ENCODE results near the gene ZCCHC24. TPM values are rescaled to one million over a fixed set of nuclear protein-coding genes. Genes with fewer than 3 reads are reported as not detected.

Gene ZCCHC24
- total RNA-seq (2021; fragmentation: NEBNext Ultra II Directional; extraction: Animal tissue kit (Norgen Biotek cat#: 25700)) (6.2 and 6.9 TPM in 2 replicates), polyA plus RNA-seq (2011; rRNA removed) (3.9 and 5.8 TPM in 2 replicates), polyA minus RNA-seq (2011; rRNA and poly(A)+ RNA removed) (3.4 and 3.7 TPM in 2 replicates)
- 4.1 TPM for polyA plus RNA-seq (2011; cell fraction: cytosol; rRNA removed)
- polyA plus RNA-seq (2011; cell fraction: nucleus; rRNA removed) = 4.5 TPM
- polyA plus RNA-seq (2012, experiment 1 of 2) = 3.1 to 4.4 TPM (median 4.3 TPM) in 4 replicates
- polyA plus RNA-seq (2012, experiment 2 of 2) = 3.8 TPM
- polyA plus RNA-seq (2013, experiment 1 of 2) = 3.6 TPM
- 3.8 TPM for polyA plus RNA-seq (2013, experiment 2 of 2)
- 4.0 TPM for polyA minus RNA-seq (2011; cell fraction: cytosol; rRNA and poly(A)+ RNA removed)
- polyA minus RNA-seq (2011; cell fraction: nucleus; rRNA and poly(A)+ RNA removed) = 3.2 TPM
- long read RNA-seq, experiment 1, partial matches to known transcripts = 0 of 8 reads
- long read RNA-seq, experiment 1, other reads (novel, unspliced or antisense) = 8 of 8 reads
- long read RNA-seq, experiment 2, partial matches to known transcripts = 0 of 2 reads
- long read RNA-seq, experiment 2, other reads (novel, unspliced or antisense) = 2 of 2 reads

DNA sequence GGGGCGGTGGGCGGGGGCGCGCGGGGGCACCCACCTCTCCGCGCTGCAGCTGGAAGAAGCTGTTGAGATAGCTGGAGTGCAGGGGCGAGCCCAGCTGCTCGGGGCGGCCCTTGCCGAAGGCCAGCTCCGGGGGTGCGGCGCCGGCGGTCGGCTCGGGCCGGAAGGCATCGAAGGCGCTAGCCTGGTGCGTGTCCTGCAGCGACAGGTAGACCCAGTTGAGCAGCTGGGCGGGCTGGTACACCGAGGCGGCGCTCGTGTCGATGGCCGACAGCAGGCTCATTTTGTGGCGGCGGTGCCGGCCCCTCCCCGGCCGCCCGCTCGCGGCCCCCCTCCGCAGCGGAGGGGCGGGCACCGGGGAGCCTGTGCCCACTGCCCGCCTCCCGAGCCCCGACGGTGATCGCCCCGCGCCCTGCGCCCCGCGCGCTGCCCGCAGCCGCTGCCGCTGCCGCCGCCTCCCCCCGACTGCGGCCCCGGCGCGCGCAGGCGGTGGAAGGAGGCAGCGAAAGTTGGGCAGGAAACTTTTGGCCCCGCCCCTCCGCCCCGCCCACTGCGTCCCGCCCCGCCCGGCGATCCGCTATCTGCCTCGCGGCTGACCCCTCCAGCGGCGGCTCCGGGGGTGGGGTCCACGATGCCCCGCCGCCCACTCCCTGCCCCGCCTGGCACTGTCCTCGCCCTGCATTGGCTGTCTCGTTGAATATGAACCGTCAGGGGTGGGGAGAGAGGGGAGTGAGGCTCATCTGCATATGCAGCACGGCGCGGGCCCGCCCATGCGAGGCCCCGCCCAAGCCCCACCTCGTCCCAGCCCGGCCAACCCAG is at the start of gene ZCCHC24:
Gene ZCCHC24, minus strand, starts transcription at position 464 of the 816 bp plus-strand sequence. Its CDS starts 184 bp downstream, at position 280.
- Histone ChIP-seq H3K27me3 (replicated peaks in 1 of 4; ENCODE audit: control insufficient read depth in 3 of 4, extremely low read depth in 1 of 4, insufficient read depth in 3 of 4, low read length in 3 of 4) (peaks cover 0 to 44% (median 30%) of the 10 kb centered on the region in 4 experiments; a peak in 6 of 7 replicates), H3K79me2 (ENCODE audit: control insufficient read depth in 1 of 2, insufficient read depth in 2 of 2, low read length in 2 of 2) (no peaks in the 10 kb centered on the region), H3K79me1 (ENCODE audit: low read depth, low read length) (no peaks in the 10 kb centered on the region), H3K4me2 (ENCODE audit: insufficient read depth in 1 of 2, low read depth in 2 of 2, low read length in 2 of 2) (peak within 1 kb of the TSS; percentile 83 to 94), H2BK12ac (ENCODE audit: low read depth, low read length) (peak within 1 kb of the TSS; percentile 95; the same call in 1 of the 2 replicates), H3K27ac (ENCODE audit: low read depth, low read length) (no peak within 1 kb of the TSS), H3K36me3 (ENCODE audit: control insufficient read depth in 2 of 4, insufficient read depth in 4 of 4, low read length in 3 of 4) (no peaks in the 10 kb centered on the region), H2BK20ac (ENCODE audit: low read length) (no peak within 1 kb of the TSS), H2BK120ac (replicated peaks; ENCODE audit: low read depth, low read length) (no peak within 1 kb of the TSS), H4K91ac (replicated peaks; ENCODE audit: insufficient read length, low read length) (peak within 1 kb of the TSS; percentile 11), H4K5ac (ENCODE audit: insufficient read length, low read depth, low read length) (no peak within 1 kb of the TSS), H2BK5ac (ENCODE audit: low read depth, low read length) (no peak within 1 kb of the TSS), H4K20me1 (replicated peaks in 1 of 2; ENCODE audit: control insufficient read depth in 1 of 2, insufficient read depth in 2 of 2, low read length in 2 of 2) (peaks cover 2 to 3% of the 10 kb centered on the region in 2 experiments), H4K8ac (ENCODE audit: extremely low read depth, insufficient read depth, low read length) (0 out of 2 replicates have a peak within 1 kb of the TSS, but pooled peaks have one; percentile 11), H3K4me3 (ENCODE audit: extremely low read depth in 1 of 4, insufficient read depth in 2 of 4, low read depth in 3 of 4, low read length in 4 of 4) (peak within 1 kb of the TSS; percentile 49 to 68 (median 60)), H2BK15ac (ENCODE audit: low read length) (peak within 1 kb of the TSS; percentile 61; the same call in 1 of the 2 replicates), H3K23ac (ENCODE audit: insufficient read length) (no peak within 1 kb of the TSS), H3K4ac (replicated peaks; ENCODE audit: insufficient read length, low read depth, low read length) (no peak within 1 kb of the TSS), H3K18ac (ENCODE audit: extremely low read depth, low read length) (peak within 1 kb of the TSS; percentile 60; the same call in 1 of the 2 replicates), H3K23me2 (ENCODE audit: low read depth, low read length) (peaks cover 20% of the 10 kb centered on the region), H3K14ac (ENCODE audit: insufficient read length) (no peak within 1 kb of the TSS), H3K56ac (replicated peaks; ENCODE audit: insufficient read length, low read depth, low read length) (peak within 1 kb of the TSS; percentile 52), H3K9ac (replicated peaks in 1 of 4; ENCODE audit: extremely low read depth in 1 of 4, low read depth in 3 of 4, low read length in 3 of 4) (peak within 1 kb of the TSS; percentile 25 to 57 (median 42); a peak in 5 of 7 replicates), H3K4me1 (replicated peaks in 1 of 4; ENCODE audit: control insufficient read depth in 3 of 4, insufficient read depth in 4 of 4, low read length in 3 of 4) (peaks cover 6 to 21% (median 10%) of the 10 kb centered on the region in 4 experiments; a peak in 5 of 7 replicates), H2AK5ac (ENCODE audit: low read depth, low read length) (no peak within 1 kb of the TSS), H2AFZ (ENCODE audit: low read length) (peak within 1 kb of the TSS; percentile 47; the same call in 1 of the 2 replicates), H3K9me3 (ENCODE audit: insufficient read depth in 2 of 2, low read depth in 1 of 2, low read length in 1 of 2) (no peaks in the 10 kb centered on the region)
- CTCF ChIA-PET (ENCODE audit: partially characterized antibody) = interaction anchor here (0.6 to 2.5 kb wide), 13 partner anchors 9 to 71 kb away, joined by 3 to 11 read pairs (median 5); no protein-coding TSS in a partner anchor
- FAIRE-seq (no peak), DNase-seq (ENCODE audit: low read depth in 1 of 2, low spot score in 2 of 2) (peak; percentile 92 to 94)
- POLR2A ChIA-PET (ENCODE audit: partially characterized antibody) = interaction anchor here (0.6 to 1.4 kb wide), 12 partner anchors 10 to 176 kb away, joined by 3 to 6 read pairs (median 3); no protein-coding TSS in a partner anchor
- 0% methylated on average over 23 of the region's 95 CpGs; no CpG with 5 or more reads in 1 of the 2 experiments for WGBS, 2 experiments (ENCODE audit: extremely low coverage in 1 of 2, insufficient coverage in 1 of 2, insufficient read length in 1 of 2, insufficient replicate concordance in 2 of 2, low coverage in 1 of 2, low lambda C conversion rate in 2 of 2, missing lambda C conversion rate in 1 of 2)
- TF ChIP-seq BACH1 (IDR thresholded peaks at IDR 0.05; ENCODE audit: low read length) (peak; percentile 37; the same call in 1 of the 2 replicates), KDM5A (IDR thresholded peaks at IDR 0.05; ENCODE audit: low read length) (no peak), SP1 (IDR thresholded peaks at IDR 0.05; ENCODE audit: low read depth, low read length) (peak; percentile 51; the same call in 1 of the 2 replicates), PHF8 (conservative IDR thresholded peaks at IDR 0.05; ENCODE audit: low read depth, low read length) (peak; percentile 65), KDM4A (IDR thresholded peaks at IDR 0.05; ENCODE audit: low read depth, low read length, severe bottlenecking) (peak; percentile 79), BCL11A (IDR thresholded peaks at IDR 0.05; ENCODE audit: low read depth in 2 of 2, low read length in 2 of 2) (no peak), NANOG (IDR thresholded peaks at IDR 0.05; ENCODE audit: insufficient read depth, low read depth, low read length, poor library complexity, severe bottlenecking) (no peak)
- TF ChIP-seq, protein P1, sequence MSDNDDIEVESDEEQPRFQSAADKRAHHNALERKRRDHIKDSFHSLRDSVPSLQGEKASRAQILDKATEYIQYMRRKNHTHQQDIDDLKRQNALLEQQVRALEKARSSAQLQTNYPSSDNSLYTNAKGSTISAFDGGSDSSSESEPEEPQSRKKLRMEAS (IDR thresholded peaks at IDR 0.05) = peak; percentile 53; the same call in 1 of the 2 replicates
